GM18858 (cell line): ENCODE results near the gene PER2.
A peak's percentile ranks its signal among the peaks of the same experiment; 100 is the strongest.

Experiments used
- ATAC-seq: cut with Tn5 transposase; IDR thresholded peaks from one replicate; pipeline ENCODE4 v1.9.1; 2021; ENCODE audit not compliant: unreplicated experiment

The PER2 gene

DNA sequence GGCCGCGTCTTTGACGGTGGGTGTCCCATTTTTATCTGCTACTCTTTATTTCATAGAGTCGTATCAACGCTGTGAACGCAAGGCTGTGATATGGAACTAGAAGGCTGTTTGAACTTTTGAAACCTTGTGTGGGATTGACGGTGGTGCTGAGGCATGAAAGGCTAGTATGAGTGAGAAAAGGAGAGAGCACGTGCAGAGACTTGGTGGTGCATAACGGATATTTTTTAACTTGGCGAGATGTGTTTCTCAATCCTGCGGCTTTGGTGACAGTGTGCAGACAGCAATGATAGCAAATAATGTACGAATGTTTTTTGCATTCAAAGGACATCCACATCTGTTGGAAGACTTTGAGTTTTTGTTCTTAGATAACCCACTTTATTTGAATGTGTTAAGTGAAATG, 54.8 kb downstream of the PER2 start:
- no peak for ATAC-seq

DNA sequence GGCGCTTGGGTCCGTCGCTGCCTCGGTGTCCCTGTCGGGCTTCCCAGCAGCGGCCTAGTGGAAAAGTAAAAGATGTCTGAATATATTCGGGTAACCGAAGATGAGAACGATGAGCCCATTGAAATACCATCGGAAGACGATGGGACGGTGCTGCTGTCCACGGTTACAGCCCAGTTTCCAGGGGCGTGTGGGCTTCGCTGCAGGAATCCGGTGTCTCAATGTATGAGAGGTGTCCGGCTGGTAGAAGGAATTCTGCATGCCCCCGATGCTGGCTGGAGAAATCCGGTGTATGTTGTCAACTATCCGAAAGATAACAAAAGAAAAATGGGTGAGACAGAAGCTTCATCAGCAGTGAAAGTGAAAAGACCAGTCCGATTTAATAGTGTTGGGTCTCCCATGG, 56.6 kb downstream of the PER2 start:
- ATAC-seq: no peak

DNA sequence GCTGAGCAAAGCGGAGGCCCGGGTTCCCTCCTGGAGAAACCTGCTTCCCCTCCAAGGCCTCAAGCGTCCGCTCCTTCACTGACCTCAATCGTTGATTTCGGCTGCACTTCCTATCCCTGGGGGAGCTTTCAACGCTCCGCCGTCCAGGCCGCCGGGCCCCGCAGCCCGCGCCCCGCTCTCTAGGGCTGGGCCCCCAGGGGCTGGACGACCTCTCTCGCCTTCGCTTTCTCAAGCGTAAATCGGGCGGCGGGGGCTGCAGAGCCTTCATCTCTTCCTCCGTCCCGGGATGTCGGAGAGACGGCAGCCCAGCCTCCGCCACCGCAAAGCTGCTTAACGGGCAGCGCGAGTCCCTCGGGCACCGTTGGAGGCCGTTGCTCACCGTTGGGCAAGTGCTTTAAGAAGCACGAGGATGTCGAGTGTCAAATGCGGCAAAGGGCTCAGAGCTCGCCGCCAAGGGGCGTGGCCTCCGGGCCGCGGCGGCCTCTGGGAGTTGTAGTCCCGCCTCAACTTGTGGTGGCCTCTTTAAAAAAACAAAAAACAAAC, 57.1 kb downstream of the PER2 start:
- ATAC-seq: no peak

DNA sequence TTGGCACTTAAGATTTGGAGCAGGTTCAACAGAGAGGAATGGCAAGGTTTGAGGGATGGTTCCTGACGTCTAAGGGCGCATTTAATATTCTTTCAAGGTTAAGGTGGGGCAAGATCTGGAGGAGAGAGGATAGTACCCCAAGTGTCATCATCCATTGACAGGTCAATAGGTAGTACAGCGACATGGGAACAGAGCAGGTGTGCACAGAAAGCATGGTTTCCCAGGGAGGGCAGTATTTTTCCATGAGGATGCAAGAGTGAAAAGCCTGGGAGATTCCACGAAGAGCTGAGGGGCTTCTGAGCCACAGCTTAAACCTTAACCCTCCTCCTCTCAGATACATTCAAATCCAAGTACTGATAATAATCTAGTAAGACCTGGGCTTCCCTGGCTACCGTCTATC, 57.7 kb downstream of the PER2 start:
- no peak for ATAC-seq

DNA sequence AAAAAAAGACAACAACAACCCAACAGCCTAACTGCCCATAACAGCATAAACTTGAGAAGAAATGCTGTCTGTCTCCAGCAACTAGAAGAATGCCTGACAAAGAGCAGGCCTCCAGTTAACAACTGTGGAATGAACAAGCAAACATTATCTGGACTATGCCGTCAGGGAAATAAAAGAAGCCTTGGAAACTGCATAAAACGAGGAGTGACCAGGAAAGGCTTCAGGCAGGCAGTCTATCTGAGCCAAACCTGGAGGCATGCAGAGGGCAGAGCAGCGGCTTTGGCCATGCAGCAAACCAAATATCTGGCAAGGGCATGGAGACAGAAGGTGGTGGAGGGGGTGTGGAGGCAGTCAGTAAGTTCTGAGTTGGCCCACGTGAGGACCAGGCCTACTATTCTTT, 59.7 kb downstream of the PER2 start:
- no peak for ATAC-seq

DNA sequence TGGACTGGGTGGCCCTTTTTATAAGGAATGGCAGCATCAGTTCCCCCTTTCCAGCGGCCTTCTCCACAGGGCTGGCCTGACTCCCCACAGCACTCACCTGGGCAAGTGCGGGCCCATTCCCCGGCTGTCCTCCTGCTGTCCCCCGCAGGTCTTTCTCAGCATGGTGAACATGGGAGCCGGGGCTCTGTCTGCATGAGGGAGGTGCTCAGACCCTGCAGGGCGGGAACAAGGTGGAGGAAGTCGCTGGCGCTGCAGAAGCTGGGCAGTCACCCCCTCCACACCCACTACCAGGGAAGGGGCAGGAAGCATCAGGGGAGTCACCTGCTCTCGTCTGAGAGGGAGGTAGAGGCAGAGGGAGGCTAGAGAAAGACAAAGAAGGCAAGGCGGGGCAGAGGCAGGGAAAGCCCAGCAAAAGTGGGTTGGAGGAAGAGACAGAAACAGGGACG, 60.8 kb downstream of the PER2 start:
- ATAC-seq: no peak

DNA sequence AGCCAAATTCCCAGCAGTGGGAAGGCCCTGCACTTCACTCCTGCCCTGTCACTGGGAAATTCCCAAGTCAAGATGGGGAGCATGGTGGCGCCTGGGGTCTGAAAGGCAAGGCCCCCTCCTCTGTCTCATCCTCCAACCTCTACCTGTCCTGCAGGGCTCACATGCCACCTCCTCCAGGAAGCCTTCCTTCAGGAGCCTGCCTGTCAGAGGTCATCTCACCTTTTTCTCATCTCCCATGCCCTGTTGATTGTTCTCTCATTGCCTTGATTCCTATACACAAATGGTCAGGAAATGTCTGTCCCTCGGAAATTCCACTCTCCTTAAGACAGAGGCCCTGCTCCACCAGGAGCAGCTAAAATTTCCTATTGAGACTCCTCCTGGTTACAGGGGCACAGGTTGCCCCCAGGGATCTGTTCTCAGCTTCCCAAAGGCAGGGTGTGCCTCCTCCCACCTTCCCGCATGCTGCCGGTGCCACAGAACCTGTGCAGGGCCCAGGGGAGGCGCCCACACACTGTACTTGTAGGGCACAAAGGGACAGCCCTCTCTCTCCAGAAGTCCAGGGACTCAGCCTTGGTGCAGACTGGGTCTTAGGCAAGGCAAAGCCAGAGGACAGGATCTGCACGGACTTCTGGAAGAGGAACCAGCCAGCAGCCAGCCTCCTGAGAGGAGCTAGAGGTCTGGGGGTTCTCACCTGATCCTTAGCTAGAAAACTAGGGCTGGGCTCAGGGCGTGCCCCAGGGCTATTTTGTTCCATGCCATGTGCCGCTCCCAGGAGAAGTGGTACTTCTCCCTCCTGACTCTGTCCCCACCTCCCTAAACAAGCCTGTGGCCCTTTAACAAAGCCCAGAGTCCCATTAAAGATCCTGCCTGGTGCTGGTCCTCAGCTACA, 61.5 kb downstream of the PER2 start:
- no peak for ATAC-seq

DNA sequence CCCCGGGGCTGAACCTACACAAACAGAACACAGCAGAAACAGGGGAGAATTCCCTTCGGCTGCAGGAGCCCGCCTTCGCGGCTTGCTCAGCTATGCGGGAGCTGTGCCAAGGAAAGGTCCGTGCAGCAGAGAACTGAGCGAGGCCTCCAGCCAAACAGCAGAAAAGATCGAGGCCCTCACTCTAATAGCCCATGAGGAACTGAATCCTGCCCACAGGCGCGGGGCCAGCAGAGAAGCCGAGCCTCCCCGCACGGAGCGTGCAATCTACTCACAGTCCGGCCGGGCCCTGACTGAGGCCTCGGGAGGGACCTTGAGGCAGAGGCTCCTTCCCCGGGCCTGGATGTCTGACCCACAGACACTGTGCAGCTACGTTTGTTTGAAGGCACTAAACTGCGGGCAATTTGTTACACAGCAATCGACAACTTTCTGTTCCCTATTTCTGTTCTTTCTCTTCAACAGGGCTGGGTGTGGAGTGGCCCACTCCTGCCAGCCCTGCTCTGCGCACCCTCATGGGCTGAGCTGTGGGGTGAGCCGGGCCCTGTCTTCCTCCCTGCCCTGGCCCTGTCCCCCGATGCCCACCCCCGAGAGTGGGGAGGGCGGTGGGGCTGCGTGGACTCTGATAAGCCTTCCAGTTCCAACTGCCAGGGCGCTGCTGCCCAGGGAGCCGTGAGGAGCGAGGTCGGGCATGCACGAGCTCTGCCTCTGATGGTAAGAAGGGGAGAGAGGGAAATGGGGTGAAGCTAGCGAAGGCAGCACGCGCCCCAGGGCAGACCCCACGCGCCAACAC, 62.3 kb downstream of the PER2 start:
- no peak for ATAC-seq

DNA sequence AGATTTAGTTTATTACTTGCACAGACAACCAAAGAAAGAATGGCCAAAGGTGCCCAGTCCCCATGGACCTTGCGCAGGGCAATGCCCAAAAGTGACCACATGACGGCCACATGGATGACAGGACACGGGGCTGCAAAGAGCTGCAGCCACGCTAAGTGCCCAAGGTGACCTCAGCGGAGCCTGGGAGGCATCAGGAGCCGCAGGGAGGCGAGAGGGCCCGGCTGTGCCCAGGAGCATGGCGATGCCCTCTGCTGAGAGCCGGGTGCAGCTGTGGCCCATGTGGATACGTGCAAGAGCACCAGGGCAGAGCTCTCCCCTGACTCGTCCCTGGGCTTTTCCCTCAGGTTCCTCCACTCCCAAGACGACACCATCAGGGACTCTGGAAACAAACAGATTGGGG, 63.3 kb downstream of the PER2 start:
- no peak for ATAC-seq

DNA sequence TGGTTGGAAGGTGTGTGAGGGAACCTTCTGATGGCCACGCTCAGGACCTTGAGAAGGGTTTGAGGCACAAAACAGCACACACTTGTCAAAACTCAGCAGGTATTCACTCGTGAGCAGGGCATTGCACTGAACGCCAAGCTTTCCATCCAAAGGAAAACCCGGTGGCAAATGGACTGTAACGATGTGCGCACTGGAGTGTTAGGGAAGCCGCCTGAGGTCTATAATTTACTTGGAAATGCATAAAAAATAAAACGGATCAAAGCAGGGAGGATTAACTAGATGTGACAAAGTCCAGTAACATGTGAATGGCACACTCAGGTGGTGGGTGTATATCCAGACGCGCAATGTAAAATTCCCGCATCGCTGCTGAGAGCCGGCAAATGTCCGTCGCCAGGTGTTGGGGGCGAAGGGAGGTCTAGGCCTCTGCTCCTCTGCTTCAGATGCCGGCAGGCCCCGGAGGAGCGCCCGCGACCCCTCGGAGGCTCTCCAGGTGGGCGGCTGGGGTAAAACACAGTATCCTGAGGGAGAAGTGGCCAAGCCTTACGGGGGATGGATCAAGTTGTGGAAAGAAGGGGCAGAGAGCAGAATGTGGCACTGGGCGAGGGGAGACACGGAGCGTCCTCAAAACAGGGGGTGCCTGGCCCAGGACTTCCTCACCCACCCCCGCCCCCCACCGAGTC, 63.9 kb downstream of the PER2 start:
- no peak for ATAC-seq

DNA sequence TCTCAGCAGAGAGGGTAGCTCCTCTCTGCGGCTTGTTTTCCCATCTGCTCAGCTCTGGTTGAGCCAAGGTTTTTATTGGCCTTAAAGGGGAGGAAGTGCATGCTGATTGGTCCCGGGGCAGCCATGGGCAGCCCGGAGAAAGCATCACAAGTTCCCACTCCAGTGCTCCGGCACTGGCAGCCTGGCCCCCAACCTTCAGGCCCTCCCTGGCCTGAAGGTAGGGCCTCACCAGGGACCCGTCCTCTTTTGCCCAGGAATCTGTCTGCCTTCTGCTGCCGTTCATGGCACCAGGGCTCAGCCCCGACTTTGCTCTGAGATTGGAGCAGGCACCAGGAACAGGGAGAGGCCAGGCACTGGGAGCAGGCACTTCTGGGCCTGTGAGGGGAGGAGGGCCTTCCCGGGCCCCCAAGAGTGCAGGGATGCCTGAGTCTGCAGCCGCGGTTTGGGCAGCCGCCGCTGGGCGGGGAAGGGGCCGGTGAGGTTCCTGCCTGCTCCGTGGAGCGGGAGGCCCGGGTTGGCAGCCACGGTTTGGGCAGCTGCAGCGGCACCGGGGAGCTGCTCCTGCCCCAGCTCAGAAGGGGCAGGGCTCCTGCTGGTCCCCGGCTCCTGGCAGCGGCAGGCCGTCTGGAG, 67.4 kb downstream of the PER2 start:
- no peak for ATAC-seq

DNA sequence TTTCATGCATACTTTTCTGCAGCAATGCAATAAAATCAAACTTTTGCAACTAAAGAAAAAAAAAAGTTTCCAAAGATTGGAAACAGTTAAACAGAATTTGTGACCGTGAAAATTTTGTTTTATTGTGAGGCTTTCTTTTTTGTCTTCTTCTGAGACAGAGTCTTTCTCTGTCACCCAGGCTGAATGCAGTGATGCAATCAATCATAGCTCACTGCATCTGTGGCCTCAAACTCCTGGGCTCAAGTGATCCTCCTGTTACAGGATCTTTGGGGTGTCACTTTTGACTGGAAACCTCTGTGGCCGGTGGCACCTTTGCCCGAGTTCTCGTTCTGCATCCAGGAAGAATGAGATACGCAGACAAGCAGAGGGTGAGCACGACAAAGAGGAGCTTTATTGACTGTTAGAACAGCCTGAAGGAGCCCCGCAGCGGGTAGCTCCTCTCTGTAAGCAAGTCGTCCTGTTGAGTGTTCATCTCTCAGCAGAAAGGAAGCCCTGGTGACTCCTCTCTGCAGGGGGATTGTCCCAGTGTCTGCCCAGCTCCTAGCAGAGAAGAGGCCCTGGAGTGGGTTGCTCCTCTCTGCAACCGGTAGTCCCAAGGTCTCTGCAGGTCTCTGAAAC, 68.0 kb downstream of the PER2 start:
- no peak for ATAC-seq

DNA sequence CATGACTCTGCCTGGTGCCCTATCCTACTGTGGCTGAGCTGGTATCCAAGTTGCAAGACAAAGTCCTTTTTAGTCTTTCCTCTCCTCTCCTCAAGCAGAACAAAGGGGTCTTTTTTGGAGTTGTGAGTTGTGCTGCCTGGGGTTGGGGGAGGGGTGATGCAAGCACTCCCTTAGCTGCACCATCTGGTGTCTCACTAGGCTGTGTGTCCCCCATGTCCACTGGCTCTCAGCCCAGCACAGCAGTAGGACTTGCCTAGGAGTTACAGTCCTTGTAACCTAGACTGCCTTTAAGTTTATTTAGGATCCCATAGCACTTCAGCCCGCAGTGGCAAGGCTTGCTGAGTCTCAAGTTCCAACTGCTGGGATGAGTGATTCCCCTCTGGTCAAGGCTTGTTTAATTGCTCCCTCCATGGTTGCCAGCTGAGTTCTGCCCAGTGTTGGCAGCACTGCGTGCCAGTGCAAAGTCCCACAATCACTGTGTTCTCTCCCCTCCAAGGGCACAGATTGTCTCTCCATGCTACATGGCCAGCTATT, 71.7 kb downstream of the PER2 start:
- ATAC-seq: no peak

DNA sequence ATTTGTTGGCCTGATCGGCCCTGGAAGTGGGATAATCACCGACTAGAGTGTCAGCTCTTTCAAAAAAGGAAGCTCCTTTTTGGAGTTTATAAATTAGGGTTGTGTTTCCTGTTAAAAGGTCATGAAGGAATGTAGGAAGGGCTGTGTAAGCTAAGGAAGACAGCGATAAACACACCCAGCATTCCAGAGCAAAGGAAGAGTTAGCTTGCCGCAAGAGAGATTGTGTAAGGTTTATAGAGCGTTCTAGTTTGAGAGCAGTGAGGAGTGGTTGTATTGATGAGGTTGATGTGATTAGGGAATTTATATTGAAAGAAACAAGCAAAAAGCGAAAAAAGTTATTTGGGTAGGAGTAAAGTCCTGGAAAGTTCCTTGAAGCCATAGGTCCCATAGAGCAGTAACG, 81.4 kb downstream of the PER2 start:
- no peak for ATAC-seq

DNA sequence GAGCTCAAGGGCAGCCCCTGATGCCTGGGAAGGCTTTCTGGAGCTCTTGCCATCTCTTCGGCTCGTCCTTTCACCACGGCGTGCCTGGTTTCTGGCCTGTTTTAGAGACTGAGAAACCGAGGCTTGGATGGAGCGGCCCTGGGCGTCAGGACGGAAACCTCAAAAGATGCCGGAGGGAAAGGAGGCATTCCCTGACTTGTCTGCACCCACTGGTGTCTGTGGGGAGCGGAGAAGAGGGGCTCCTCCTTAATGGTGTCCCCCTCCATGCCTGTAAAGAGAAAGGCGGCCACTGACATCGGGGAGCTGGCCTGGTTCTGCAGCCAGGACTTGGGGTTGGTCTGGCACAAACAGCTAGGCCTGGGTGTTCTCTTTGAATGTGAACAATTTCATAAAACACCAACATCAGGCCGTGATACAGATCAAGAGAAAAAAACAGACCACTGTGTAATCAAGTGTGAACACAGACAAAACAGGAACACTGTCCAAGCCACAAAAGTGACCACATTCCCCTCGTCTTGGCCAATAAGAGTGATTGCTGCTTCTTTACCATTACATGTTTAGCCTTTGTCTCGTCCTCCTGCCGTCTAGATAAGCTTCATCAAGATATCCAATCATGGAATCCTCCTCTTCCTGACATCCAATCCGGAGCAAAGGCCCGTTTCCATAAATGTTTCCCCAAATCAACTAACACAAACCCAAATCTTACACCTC, 84.3 kb downstream of the PER2 start:
- ATAC-seq: no peak

DNA sequence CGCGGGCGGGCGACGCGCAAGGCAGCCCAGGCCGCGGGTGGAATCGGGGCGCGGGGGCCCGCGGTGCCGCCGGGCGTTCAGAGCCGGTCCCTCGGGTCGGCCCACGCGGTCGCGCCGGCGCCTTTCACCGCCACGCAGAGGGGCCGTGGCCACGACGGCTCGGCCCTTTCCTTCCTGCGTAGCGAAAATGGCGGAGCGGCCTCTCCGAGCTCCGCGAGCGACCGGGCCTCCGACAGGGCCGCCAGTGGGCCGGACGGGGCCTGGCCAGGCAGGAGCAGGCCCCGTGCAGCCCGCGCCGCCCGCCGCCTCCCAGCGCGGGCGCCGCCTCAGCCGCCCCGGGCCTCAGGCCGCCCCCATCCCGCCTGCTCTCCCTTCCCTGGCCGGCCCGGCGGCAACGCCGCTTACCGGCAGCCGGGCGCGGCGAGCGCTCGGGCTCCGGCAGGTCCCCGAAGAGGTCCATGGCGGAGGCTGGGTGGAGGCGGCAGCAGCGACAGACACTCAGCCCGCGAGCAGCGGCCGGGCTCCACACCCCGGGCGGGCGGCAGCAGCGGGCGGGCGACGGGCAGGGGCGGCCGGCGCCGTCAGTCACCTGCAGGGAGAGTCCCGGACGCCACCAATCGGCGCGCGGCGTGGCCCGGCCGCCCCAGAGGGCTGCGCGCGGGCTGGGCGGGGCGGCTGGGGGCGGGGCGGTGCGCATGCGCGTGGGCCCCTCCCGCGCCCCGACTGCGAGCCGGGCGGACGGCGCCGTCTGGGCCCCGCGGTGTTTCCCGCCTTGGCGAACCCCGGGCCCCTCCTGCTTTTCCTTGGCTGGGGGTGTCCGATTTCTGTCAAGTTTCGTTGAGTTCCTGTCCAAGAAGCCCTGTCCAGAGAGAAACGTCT, 85.1 kb downstream of the PER2 start, which contains the start of gene ILKAP:
Gene ILKAP (minus strand): TSS at position 602 of the 879 bp plus-strand sequence. CDS start 142 bp downstream, at position 460.
- ATAC-seq: peak; percentile 78

DNA sequence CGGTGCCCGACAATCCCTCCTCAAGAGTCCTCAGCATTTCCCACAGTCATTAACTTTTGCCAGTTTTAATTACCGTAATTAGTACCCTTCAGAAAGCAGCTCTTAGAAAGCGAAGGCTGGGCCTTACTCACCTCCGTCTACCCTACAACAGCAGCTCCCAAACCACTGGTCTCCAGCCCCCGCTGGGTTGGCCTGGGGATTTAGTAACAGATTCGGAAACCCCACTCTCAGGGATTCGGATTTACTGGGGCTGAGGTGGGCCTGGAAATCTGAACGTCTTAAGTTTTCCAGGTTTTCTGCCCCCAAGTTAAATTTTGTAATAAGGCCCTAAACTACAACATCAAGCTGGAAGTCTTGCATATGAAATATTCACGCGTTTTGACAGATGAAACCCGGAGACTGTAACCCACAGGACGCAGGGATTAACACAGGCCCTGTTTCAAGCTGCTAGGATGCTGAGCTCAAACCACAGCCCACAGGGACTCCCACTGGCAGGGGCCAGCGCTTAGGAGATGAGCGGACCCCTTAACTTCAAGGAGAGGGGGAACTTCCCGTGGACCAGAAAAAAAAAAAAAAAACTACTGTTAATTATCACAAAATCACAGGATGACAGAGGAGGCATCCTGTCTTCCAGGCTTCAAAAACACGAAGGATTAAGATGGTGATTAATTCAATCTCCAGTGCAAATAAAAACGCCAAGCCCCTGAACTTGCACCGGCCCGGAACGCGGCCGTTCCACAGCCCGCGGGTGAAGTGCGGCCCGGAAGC, 85.9 kb downstream of the PER2 start:
- ATAC-seq: no peak
